Esophagus squamous epithelium (tissue), 5 donors: ENCODE results near the gene MRGPRF. TPM values are rescaled to one million over a fixed set of nuclear protein-coding genes. Genes with fewer than 3 reads are reported as not detected.

Experiments used
- DNase-seq: peaks from one replicate; lab custom pipeline; 2025; lab: John Stamatoyannopoulos, UW
- H3K27ac ChIP-seq, 4 donors: fragments of 200-600 bp; sonication (generic); one replicate each; pipeline ENCODE4 v1.5.1; 2016 to 2019; ENCODE audit warnings: mild to moderate bottlenecking in 1 of 4
- H3K27me3 ChIP-seq, 4 donors: fragments of 200-600 bp; sonication (generic); 1 replicate in 3 of 4; 2 replicates in 1 of 4; pipeline versions ENCODE4 v1.5.1 to v1.6.0; 2017 to 2021; ENCODE audit warnings: antibody characterized with exemption in 1 of 4
- H3K36me3 ChIP-seq, 3 donors: fragments of 200-600 bp; sonication (generic); one replicate each; pipeline ENCODE4 v1.5.1; 2016 to 2019
- H3K4me1 ChIP-seq, 3 donors: fragments of 200-600 bp; sonication (generic); one replicate each; pipeline ENCODE4 v1.5.1; 2017 to 2019
- H3K4me3 ChIP-seq, 4 donors: fragments of 200-600 bp; sonication (generic); 1 replicate in 3 of 4; 2 replicates in 1 of 4; pipeline ENCODE4 v1.5.1; 2016 to 2019; ENCODE audit warnings: mild to moderate bottlenecking in 2 of 4, moderate library complexity in 1 of 4
- H3K9me3 ChIP-seq, 3 donors: fragments of 200-600 bp; sonication (generic); one replicate each; pipeline ENCODE4 v1.5.1; 2016 to 2019
- POLR2A ChIP-seq, 4 donors: fragments of 450-650 bp; IDR thresholded peaks; one replicate each; pipeline ENCODE4 v1.6.1; 2017; ENCODE audit warnings: antibody characterized with exemption in 4 of 4, mild to moderate bottlenecking in 4 of 4, moderate library complexity in 3 of 4
- WGBS, 2 donors: methylation state at CpG; one replicate each; pipeline ENCODE4 v1.1.5; 2018; 5-methylcytosine and 5-hydroxymethylcytosine counted together
- intact Hi-C: fragments of 100-400 bp; cut with DNase I; formaldehyde crosslinking; loops from one replicate; pipeline ENCODE4 v1.15.0; 2022
- total RNA-seq, 4 donors: library from RNA; depleted of rRNA; stranded (reverse); fragments of >200 nt; gene quantifications; one replicate each; pipeline ENCODE4 v1.1.0, GENCODE V29; 2016
- TF ChIP-seq, protein P1 (sequence below), 6 experiments: fragments of 450-650 bp in 4 of 6; fragments of 200-600 bp in 2 of 6; sonication (generic) in 2 of 6; IDR thresholded peaks; one replicate each; pipeline ENCODE4 v1.5.1; 2016 to 2019; ENCODE audit warnings: antibody characterized with exemption in 6 of 6, mild to moderate bottlenecking in 4 of 6, moderate library complexity in 4 of 6
- donor health status: DM: yes; HTN: yes; CAD: no.

The MRGPRF gene
- total RNA-seq, 4 donors from 2014 or later: 1.3 to 14.3 (median 6.1) TPM

DNA sequence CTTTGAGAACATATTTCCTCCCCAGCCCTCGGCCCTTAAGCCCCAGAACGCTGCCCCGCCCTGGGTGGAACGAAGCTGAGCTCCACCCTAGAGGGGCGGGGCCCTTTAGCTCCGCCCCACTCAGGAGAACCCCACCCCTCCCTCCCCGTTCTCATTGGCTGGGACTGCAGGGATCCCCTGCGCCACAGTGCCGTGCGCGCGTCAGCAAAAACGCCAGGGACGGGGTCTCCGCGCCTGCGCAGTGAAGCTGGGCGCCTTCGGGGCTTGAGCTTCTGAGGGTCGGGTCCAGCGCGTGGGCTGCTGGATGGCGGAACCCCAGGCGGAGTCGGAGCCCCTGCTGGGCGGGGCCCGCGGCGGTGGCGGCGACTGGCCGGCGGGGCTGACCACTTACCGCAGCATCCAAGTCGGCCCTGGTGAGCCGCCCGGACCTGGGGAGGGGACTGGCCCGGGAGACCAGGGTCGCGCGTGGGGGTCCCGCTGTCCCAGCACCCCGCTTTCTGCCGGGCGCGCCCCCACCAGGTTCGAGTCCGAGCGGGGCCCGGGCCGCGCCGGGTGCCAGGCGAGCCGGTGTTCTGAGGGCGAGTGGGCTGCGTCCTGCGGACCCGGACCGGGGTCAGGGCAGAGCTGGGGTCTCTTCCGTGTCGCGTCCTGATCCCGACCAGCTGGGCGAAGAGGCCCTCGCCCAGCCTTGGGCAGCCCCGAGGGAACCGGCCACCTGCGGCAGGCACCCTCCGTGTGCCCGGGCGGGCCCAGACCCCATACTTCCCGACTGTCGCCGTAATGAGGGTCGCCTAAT is 35.8 kb upstream of the MRGPRF start, which contains the start of gene TPCN2:
TSS of gene TPCN2 (plus strand) at position 239 of the 796 bp plus-strand sequence. CDS start at position 305, 66 bp downstream.
- TF ChIP-seq, protein P1, sequence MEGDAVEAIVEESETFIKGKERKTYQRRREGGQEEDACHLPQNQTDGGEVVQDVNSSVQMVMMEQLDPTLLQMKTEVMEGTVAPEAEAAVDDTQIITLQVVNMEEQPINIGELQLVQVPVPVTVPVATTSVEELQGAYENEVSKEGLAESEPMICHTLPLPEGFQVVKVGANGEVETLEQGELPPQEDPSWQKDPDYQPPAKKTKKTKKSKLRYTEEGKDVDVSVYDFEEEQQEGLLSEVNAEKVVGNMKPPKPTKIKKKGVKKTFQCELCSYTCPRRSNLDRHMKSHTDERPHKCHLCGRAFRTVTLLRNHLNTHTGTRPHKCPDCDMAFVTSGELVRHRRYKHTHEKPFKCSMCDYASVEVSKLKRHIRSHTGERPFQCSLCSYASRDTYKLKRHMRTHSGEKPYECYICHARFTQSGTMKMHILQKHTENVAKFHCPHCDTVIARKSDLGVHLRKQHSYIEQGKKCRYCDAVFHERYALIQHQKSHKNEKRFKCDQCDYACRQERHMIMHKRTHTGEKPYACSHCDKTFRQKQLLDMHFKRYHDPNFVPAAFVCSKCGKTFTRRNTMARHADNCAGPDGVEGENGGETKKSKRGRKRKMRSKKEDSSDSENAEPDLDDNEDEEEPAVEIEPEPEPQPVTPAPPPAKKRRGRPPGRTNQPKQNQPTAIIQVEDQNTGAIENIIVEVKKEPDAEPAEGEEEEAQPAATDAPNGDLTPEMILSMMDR (IDR thresholded peaks at IDR 0.05): peak in 1 of 6 experiments; percentile 4
- TF ChIP-seq POLR2A (IDR thresholded peaks at IDR 0.05): peak in 2 of 4 donors; percentile 62 to 87
- peaks cover 0 to 68% (median 49%) of the 10 kb centered on the region in 3 donors for H3K4me1 ChIP-seq
- peak within 1 kb of the TSS; percentile 62 to 99 (median 92) for H3K4me3 ChIP-seq
- intact Hi-C loops: no loop called here
- H3K36me3 ChIP-seq: peaks cover under 1 to 3% (median 2%) of the 10 kb centered on the region in 3 donors
- H3K27ac ChIP-seq: peak within 1 kb of the TSS; percentile 89 to 99 (median 96)
- H3K27me3 ChIP-seq: no peaks in the 10 kb centered on the region
- DNase-seq: peak; percentile 64
- no peaks in the 10 kb centered on the region for H3K9me3 ChIP-seq
- WGBS, 2 donors: 0% methylated on average over 4 of the region's 76 CpGs; no CpG with 5 or more reads in 1 of the 2 donors

DNA sequence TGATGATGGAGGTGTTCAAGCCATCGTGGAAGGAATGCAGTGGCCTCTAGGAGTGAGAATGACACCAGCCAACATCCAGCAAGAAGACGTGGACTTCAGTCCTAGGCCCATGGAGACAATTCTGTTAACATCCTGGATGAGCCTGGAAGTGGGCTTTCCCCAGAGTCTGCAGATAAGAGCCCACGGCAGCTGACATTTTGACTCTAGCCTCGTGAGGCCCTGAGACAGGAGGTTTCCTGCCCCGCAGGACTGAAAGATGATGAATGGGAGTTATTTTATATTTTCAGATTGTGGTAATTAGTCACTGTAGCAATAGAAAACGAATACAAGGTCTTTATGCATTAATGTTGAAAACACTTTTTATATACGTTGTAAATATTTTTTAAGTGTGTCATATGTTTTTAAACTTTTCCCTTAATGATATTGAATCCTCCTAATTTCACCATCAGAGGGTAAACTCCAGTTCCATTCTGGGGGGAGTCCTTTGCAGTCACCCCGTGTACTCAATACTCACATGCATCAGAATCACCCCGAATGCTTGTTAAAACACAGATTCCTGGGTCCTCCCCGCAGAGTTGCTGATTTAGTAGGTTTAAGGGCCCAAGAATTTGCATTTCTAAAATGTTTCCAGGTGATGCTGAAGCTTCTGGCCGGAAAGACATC is 35.1 kb upstream of the MRGPRF start:
- WGBS, 2 donors: 34 to 47% methylated on average over 7 to 8 of the region's 11 CpGs
- peak overlapping the region; percentile 62 to 99 (median 92) for H3K4me3 ChIP-seq
- H3K27ac ChIP-seq: peak overlapping the region; percentile 89 to 99 (median 96)
- H3K4me1 ChIP-seq: peaks cover 0 to 61% (median 43%) of the 10 kb centered on the region in 3 donors
- DNase-seq: no peak
- H3K36me3 ChIP-seq: no peaks in the 10 kb centered on the region
- H3K9me3 ChIP-seq: no peaks in the 10 kb centered on the region
- no peak for TF ChIP-seq POLR2A (IDR thresholded peaks at IDR 0.05)
- intact Hi-C loops: no loop called here
- H3K27me3 ChIP-seq: no peaks in the 10 kb centered on the region

- peaks cover 0 to 23% (median 8%) of the 10 kb centered on the region in 3 donors for H3K4me1 ChIP-seq
- intact Hi-C loops: no loop called here
Measured at GRCh38 chr11:69044111-69045013, 31.3 kb upstream of the MRGPRF start.

DNA sequence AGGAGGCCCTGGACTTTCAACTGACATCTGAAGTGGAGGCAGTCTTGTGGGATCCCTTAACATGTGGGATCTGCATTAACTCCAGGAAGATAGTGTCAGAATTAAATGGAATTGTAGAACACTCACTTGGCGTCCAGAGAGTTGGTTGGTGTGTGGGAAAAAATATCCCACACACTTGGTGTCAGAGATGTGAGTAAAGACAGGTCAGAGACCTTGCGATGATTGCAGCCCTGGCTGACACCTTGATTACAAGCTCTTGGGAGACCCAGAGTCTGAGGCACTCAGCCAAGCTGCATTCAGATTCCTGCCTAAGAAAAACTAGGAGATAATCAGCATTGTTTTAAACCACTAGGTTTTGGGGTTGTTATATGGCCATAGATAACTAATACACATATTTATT is 28.5 kb upstream of the MRGPRF start:
- no peaks in the 10 kb centered on the region for H3K36me3 ChIP-seq
- no peak for DNase-seq
- no peak for TF ChIP-seq POLR2A (IDR thresholded peaks at IDR 0.05)
- TF ChIP-seq, protein P1 (IDR thresholded peaks at IDR 0.05): no peak
- H3K4me1 ChIP-seq: peaks cover 0 to 14% (median 0%) of the 10 kb centered on the region in 3 donors
- peaks cover 0 to 6% (median 0%) of the 10 kb centered on the region in 4 donors for H3K27me3 ChIP-seq
- H3K27ac ChIP-seq: no peak overlapping the region
- H3K9me3 ChIP-seq: no peaks in the 10 kb centered on the region
- no peak overlapping the region for H3K4me3 ChIP-seq
- 68 to 76% methylated on average over 2 of the region's 2 CpGs for WGBS, 2 donors
- intact Hi-C loops: no loop called here

More at GRCh38 chr11:69044111-69045013, 31.3 kb upstream of the MRGPRF start:
- DNase-seq: no peak
- no peaks in the 10 kb centered on the region for H3K36me3 ChIP-seq
- no peak for TF ChIP-seq POLR2A (IDR thresholded peaks at IDR 0.05)
- TF ChIP-seq, protein P1 (IDR thresholded peaks at IDR 0.05): peak in 5 of 6 experiments; percentile 29 to 60 (median 41)
- peak overlapping the region; percentile 19 to 83 (median 54) for H3K27ac ChIP-seq
- peaks cover 0 to 6% (median 0%) of the 10 kb centered on the region in 4 donors for H3K27me3 ChIP-seq
- no peak overlapping the region for H3K4me3 ChIP-seq
- H3K9me3 ChIP-seq: no peaks in the 10 kb centered on the region
- 22 to 26% methylated on average over 15 of the region's 15 CpGs for WGBS, 2 donors
